GM21515 (cell line): ENCODE results near the gene HTR3B.
"Not testable (repeated sequence)": the region's sequence is repeated elsewhere in the genome, so short reads cannot be mapped to it uniquely, and the experiment has no call there.

ENCODE experiments used
- ATAC-seq: cut with Tn5 transposase; IDR thresholded peaks from one replicate; pipeline ENCODE4 v1.9.1; 2021; ENCODE audit not compliant: unreplicated experiment

The HTR3B gene

GRCh38 chr11:113904379-113905101 is at the start of gene HTR3B:
Gene HTR3B, plus strand, starts transcription at chr11:113904796. Its CDS starts 138 bp downstream, at chr11:113904934.
- ATAC-seq, result no peak

- ATAC-seq, result no peak
These were observed 48.8 kb upstream of the HTR3B start for GRCh38 chr11:113855803-113856202.

GRCh38 chr11:113856966-113857759 is 47.4 kb upstream of the HTR3B start:
- ATAC-seq, result no peak

- ATAC-seq, result no peak
These were observed 44.9 kb upstream of the HTR3B start for GRCh38 chr11:113859665-113860064.

GRCh38 chr11:113862435-113862834 is 42.2 kb upstream of the HTR3B start:
- no peak for ATAC-seq

GRCh38 chr11:113864410-113864809 is 40.2 kb upstream of the HTR3B start:
- ATAC-seq, result no peak

GRCh38 chr11:113865873-113866272 is 38.7 kb upstream of the HTR3B start:
- ATAC-seq, result no peak

GRCh38 chr11:113867843-113868503 is 36.6 kb upstream of the HTR3B start:
- ATAC-seq, result no peak

GRCh38 chr11:113871336-113871735 is 33.3 kb upstream of the HTR3B start:
- no peak for ATAC-seq

GRCh38 chr11:113873236-113873626 is 31.4 kb upstream of the HTR3B start:
- ATAC-seq, result no peak

- ATAC-seq, result no peak
These were observed 30.5 kb upstream of the HTR3B start for GRCh38 chr11:113874096-113874495.

GRCh38 chr11:113874581-113875233 is 29.9 kb upstream of the HTR3B start:
- peak; percentile 42 for ATAC-seq

- ATAC-seq, result peak; percentile 85
These were observed 29.1 kb upstream of the HTR3B start, which contains the start of gene USP28 for GRCh38 chr11:113875234-113876073. Gene USP28, minus strand, starts transcription at chr11:113875572. Its CDS starts 71 bp downstream, at chr11:113875501.

- ATAC-seq, result no peak
These were observed 28.4 kb upstream of the HTR3B start for GRCh38 chr11:113876074-113876797.

- ATAC-seq, result no peak
These were observed 27.6 kb upstream of the HTR3B start for GRCh38 chr11:113876798-113877669.

- no peak for ATAC-seq
These were observed 26.9 kb upstream of the HTR3B start for GRCh38 chr11:113877670-113878055.

- ATAC-seq, result not testable (repeated sequence)
These were observed 25.1 kb upstream of the HTR3B start for GRCh38 chr11:113879446-113879845.

- ATAC-seq, result no peak
These were observed 23.6 kb upstream of the HTR3B start for GRCh38 chr11:113880971-113881370.

- no peak for ATAC-seq
These were observed 22.7 kb upstream of the HTR3B start for GRCh38 chr11:113881856-113882255.
